GM12872 (cell line): ENCODE measurements around the gene SLC35F1.

ENCODE experiments used
- CTCF ChIP-seq: IDR thresholded peaks from 3 replicates; pipeline ENCODE4 v1.5.1; 2011; ENCODE audit warnings: low read depth, mild to moderate bottlenecking, low read length, moderate library complexity; ENCODE audit not compliant: insufficient read depth

Gene SLC35F1

GRCh38 chr6:118177720-118178119 is 270.7 kb downstream of the SLC35F1 start:
- no peak for TF ChIP-seq CTCF

DNA sequence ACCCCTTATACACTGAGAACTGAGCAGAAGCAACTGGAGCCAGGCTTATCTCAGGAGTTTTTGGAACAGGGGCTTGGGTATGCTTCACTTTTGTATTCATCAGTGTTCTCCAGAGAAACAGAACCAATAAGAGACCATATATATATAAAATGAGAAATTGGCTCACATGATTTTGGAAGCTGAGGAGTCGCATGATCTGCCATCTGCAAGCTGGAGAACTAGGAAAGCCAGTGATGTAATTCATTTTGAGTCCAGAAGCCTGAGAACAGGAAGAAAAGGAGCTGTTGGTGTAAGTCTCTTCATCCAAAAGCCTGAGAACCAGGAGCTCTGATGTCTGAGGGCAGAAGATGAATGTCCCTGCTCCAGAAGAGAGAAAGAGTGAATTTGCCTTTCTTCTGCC is 272.0 kb downstream of the SLC35F1 start:
- TF ChIP-seq CTCF = no peak

DNA sequence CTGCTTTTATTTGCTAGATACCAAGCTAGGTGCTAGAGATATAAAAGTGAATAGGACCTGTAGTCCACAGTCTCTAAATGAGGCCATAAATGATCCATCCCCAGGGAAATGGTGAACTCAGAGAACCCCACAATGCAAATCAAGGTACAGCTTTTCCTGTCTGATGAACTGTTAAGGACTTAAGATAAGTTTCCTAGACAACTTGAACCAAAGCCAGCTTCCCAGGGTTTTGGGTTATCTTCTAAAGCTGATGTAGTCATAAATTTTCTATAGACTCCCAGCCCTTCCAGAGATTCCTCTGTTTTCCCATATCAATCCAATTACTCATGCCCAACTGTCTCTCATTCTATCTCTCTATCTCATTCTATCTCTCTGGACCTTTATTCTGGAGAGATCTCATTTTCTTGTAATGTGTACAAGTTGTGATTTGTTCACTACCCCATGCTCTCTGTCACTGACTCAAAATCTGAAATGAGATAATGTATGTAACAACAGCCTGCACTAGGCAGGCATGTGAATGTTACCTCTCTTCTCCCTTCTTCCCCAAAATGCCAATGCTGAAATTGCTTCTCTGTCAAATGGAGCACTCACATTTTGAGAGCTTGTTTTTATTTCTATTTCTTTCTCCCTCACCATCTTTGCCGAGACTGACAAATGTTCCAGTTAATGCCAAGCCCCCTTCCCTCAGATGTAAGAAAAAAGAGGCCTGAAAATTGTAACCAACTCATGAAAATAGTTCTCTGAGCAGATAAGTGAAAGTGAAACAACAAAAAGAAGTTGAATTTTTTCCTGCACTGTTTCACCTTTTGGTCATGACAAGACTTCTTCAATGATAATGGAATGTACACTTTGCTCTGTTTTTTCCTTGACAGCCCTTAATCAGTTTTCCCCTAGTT is 279.9 kb downstream of the SLC35F1 start:
- no peak for TF ChIP-seq CTCF

- TF ChIP-seq CTCF = no peak
Measured at GRCh38 chr6:118187568-118188164, 280.6 kb downstream of the SLC35F1 start.

GRCh38 chr6:118188561-118188960 is 281.5 kb downstream of the SLC35F1 start:
- TF ChIP-seq CTCF = no peak

DNA sequence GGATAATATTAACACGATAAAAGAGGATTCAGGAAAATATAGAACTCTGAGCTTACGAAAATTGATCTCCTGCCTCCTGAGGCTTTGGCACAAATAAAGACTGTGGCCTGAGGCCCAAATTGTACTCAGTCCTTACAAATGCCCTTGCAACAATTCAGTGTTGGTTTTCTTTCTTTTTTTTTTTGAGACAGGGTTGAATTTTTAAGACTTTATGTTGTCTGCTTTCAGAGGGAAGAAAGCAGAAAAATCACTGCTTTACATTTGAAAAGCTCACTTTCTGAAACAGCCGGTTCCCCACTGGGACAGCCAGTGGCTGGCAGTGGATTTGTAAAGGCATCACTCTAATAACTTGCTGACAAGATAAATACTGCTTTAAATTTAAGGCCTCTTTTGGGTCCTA is 290.5 kb downstream of the SLC35F1 start:
- no peak for TF ChIP-seq CTCF

GRCh38 chr6:118198746-118199145 is 291.7 kb downstream of the SLC35F1 start:
- no peak for TF ChIP-seq CTCF
